ENCODE measurements around the gene TRAF4. TPM values are rescaled to one million over a fixed set of nuclear protein-coding genes. Genes with fewer than 3 reads are reported as not detected.

Gene TRAF4
- total RNA-seq (2013; cell fraction: nucleolus; rRNA removed), result 116 and 127 TPM in 2 replicates
- total RNA-seq (2014; rRNA removed) (134 and 151 TPM in 2 replicates), total RNA-seq (2014; rRNA removed; fragmentation: Illumina TruSeq; extraction: Trizol) (56.3 and 61.7 TPM in 2 replicates), total RNA-seq (2021) (171 and 197 TPM in 2 replicates), polyA plus RNA-seq (2011; rRNA removed) (28.0 and 71.2 TPM in 2 replicates), polyA plus RNA-seq (2014; fragmentation: Illumina TruSeq; extraction: Trizol) (30.6 and 73.8 TPM in 2 replicates), polyA plus RNA-seq (2014; fragmentation: Nextera tagmentation; extraction: Ambion mirVana) (1 to 10 TPM; 3.7 to 8.2 TPM), polyA plus RNA-seq (2014; rRNA removed) (152 and 164 TPM in 2 replicates), polyA plus RNA-seq (2016; fragmentation: Nextera tagmentation; extraction: Ambion mirVana) (10 to 100 TPM; 46.2 to 56.6 TPM), polyA minus RNA-seq (2011; rRNA and poly(A)+ RNA removed) (70.6 and 117 TPM in 2 replicates), Bru-seq, nascent RNA (percentile 95 among the genes with signal in this experiment), BruChase-seq, experiment 1, labeled RNA remaining after a 6-hour chase (percentile 88 among the genes with signal in this experiment), BruChase-seq, experiment 2, labeled RNA remaining after a 2-hour chase (percentile 93 among the genes with signal in this experiment)
- 40.9 TPM for polyA plus RNA-seq (2011; ENCODE audit: low read depth)
- polyA plus RNA-seq (2011; cell fraction: cytosol; rRNA removed), result 108 and 124 TPM in 2 replicates
- polyA plus RNA-seq (2011; cell fraction: nucleus; rRNA removed), result 437 and 490 TPM in 2 replicates
- polyA plus RNA-seq (2012), result 86.4 and 93.9 TPM in 2 replicates
- polyA minus RNA-seq (2011; cell fraction: cytosol; rRNA and poly(A)+ RNA removed), result 66.7 and 75.6 TPM in 2 replicates
- 163 and 248 TPM in 2 replicates for polyA minus RNA-seq (2011; cell fraction: nucleus; rRNA and poly(A)+ RNA removed)
- long read RNA-seq, experiment 1, transcript TRAF4-201 (7 exons, 2,923 nt), result major isoform, 11 of 16 reads
- long read RNA-seq, experiment 1, partial matches to known transcripts, result 1 of 16 reads
- long read RNA-seq, experiment 1, other reads (novel, unspliced or antisense), result 3 of 16 reads
- long read RNA-seq, experiment 2, partial matches to known transcripts, result 0 of 3 reads
- long read RNA-seq, experiment 2, other reads (novel, unspliced or antisense), result 2 of 3 reads

DNA sequence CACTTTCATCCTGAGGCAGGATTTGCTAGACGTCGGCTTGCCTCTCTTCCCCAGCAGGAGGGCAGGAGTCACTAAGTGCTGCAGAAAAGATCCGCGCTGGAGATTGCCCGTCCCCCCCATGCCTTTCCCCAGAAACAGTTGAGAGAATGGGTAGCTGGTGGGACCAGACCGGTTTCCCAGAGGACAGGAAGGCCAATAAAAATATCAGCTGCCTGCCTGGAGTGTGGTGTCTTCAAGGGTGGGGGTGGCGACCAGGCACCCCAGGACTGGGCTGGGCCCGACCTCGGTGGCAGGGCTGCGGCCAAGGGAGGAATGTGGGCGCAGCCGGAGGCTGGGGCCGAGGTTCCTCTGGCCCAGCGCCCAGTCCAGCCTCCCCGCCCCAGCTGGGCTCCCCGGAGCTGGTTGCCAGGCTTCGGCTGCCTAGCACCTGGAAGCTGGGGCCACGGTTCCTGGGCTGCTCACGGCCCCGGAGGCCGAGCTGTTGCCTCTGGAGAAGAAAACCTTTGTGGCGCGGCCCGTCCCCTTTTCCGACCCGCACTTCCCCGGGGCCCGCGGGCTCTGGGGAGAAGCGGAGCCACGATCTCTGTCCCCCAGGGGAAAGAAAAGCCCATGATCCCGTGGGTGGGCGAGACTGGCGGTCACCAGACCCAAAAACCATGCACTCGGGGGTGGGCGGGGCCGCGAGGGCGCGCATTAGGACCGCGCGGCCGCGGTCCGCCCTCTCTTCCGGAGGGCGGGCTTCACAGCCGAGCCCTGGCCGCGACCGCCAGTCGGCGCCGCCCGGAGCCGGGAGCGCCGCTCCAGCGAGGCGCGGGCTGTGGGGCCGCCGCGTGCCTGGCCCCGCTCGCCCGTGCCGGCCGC lies at the start of gene TRAF4:
TSS of gene TRAF4 (plus strand) at position 769 of the 861 bp plus-strand sequence. CDS start 102 bp downstream, outside the sequence.
- BruUV-seq (replicated peaks), result TSS peak; percentile 96
- WGBS (ENCODE audit: insufficient coverage, insufficient replicate concordance, low lambda C conversion rate, missing lambda C conversion rate), result 2% methylated on average over 64 of the region's 70 CpGs
- no peak for DNase-seq (ENCODE audit: low read depth, low spot score)
- no peak for FAIRE-seq
- POLR2A ChIA-PET, result interaction anchor here (0.6 to 15.2 kb wide), 9 partner anchors 16 to 529 kb away, joined by 3 to 485 read pairs (median 3); partner anchors contain the start of genes DHRS13, NEK8, PHF12 and PROCA1
- peaks cover 2% of the 10 kb centered on the region; the same call in 2 of the 3 replicates for H3K9me3 ChIP-seq (replicated peaks; ENCODE audit: control insufficient read depth, insufficient read depth, low read length)
- peaks cover 16% of the 10 kb centered on the region for H4K20me1 ChIP-seq (ENCODE audit: control insufficient read depth, insufficient read depth)
- intact Hi-C loops (cut with micrococcal nuclease; ENCODE audit: unreplicated experiment) (no loop called here), in situ Hi-C loops (cut with MboI) (loop anchor here (25.0 kb wide), 1 partner anchor 1281 kb away; the partner anchor contains the start of gene KSR1)
- SMC1A ChIA-PET (ENCODE audit: uncharacterized antibody, unreplicated experiment), result interaction anchor here (1.5 to 17.8 kb wide), 3 partner anchors 15 to 24 kb away, joined by 4 to 326 read pairs (median 5); partner anchors contain the start of genes NEK8, RPL23A and TLCD1
- RAD21 ChIA-PET (ENCODE audit: unreplicated experiment), result interaction anchor here (1.0 to 17.4 kb wide), 2 partner anchors 17 to 24 kb away, joined by 4 to 375 read pairs; partner anchors contain the start of genes NEK8, RPL23A and TLCD1
- H2AFZ ChIP-seq (ENCODE audit: control insufficient read depth, low read depth, low read length), result no peak within 1 kb of the TSS; the same call in 1 of the 2 replicates
- peak within 1 kb of the TSS; percentile 92 for H3K4me3 ChIP-seq
- CTCF ChIA-PET, result interaction anchor here (0.7 to 7.4 kb wide), 3 partner anchors 13 to 20 kb away, joined by 3 to 95 read pairs (median 4); partner anchors contain the start of genes NEK8 and TLCD1
- no peaks in the 10 kb centered on the region for H3K27me3 ChIP-seq (replicated peaks in 1 of 2; ENCODE audit: control insufficient read depth in 2 of 2, insufficient read depth in 2 of 2, low read length in 1 of 2)
- H3K4me2 ChIP-seq (ENCODE audit: control insufficient read depth, insufficient read depth), result peak within 1 kb of the TSS; percentile 85
- peaks cover 72% of the 10 kb centered on the region for H3K4me1 ChIP-seq (ENCODE audit: control insufficient read depth, insufficient read depth, low read length)
- H3K9ac ChIP-seq (ENCODE audit: control insufficient read depth, insufficient read depth, low read length), result peak within 1 kb of the TSS; percentile 98
- H3K79me2 ChIP-seq (ENCODE audit: control insufficient read depth, insufficient read depth, low read length), result peaks cover 73% of the 10 kb centered on the region
- peak within 1 kb of the TSS; percentile 96 for H3K27ac ChIP-seq (ENCODE audit: control insufficient read depth, insufficient read depth)
- ATAC-seq, result peak; percentile 69
- H3K36me3 ChIP-seq (ENCODE audit: control insufficient read depth in 2 of 2, insufficient read depth in 2 of 2, low read length in 1 of 2), result peaks cover 16 to 26% of the 10 kb centered on the region in 2 experiments
- TF ChIP-seq POLR2A (IDR thresholded peaks at IDR 0.05; ENCODE audit: low read depth, low read length), result peak; percentile 97
- TF ChIP-seq CHD4 (IDR thresholded peaks at IDR 0.05), result no peak
- TF ChIP-seq ZBED1 (IDR thresholded peaks at IDR 0.05; ENCODE audit: borderline replicate concordance), result peak; percentile 11; the same call in 1 of the 2 replicates
- TF ChIP-seq, protein P1, sequence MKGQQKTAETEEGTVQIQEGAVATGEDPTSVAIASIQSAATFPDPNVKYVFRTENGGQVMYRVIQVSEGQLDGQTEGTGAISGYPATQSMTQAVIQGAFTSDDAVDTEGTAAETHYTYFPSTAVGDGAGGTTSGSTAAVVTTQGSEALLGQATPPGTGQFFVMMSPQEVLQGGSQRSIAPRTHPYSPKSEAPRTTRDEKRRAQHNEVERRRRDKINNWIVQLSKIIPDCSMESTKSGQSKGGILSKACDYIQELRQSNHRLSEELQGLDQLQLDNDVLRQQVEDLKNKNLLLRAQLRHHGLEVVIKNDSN (IDR thresholded peaks at IDR 0.05; ENCODE audit: borderline replicate concordance, extremely low read length, insufficient read depth, low read depth, low read length), result no peak
- TF ChIP-seq, protein P2, sequence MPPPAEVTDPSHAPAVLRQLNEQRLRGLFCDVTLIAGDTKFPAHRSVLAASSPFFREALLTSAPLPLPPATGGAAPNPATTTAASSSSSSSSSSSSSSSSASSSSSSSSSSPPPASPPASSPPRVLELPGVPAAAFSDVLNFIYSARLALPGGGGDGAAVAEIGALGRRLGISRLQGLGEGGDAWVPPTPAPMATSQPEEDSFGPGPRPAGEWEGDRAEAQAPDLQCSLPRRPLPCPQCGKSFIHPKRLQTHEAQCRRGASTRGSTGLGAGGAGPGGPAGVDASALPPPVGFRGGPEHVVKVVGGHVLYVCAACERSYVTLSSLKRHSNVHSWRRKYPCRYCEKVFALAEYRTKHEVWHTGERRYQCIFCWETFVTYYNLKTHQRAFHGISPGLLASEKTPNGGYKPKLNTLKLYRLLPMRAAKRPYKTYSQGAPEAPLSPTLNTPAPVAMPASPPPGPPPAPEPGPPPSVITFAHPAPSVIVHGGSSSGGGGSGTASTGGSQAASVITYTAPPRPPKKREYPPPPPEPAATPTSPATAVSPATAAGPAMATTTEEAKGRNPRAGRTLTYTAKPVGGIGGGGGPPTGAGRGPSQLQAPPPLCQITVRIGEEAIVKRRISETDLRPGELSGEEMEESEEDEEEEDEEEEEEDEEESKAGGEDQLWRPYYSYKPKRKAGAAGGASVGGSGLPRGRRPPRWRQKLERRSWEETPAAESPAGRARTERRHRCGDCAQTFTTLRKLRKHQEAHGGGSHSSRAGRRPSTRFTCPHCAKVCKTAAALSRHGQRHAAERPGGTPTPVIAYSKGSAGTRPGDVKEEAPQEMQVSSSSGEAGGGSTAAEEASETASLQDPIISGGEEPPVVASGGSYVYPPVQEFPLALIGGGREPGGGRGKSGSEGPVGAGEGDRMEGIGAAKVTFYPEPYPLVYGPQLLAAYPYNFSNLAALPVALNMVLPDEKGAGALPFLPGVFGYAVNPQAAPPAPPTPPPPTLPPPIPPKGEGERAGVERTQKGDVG (CRISPR knock-in tag; IDR thresholded peaks at IDR 0.05), result no peak
- TF ChIP-seq SMAD5 (IDR thresholded peaks at IDR 0.05; ENCODE audit: low read depth), result 0 out of 2 replicates have a peak, but pooled peaks have one; percentile 38
- peak; percentile 98; the same call in 1 of the 2 replicates for TF ChIP-seq GATAD2B (conservative IDR thresholded peaks at IDR 0.05; ENCODE audit: low read depth)
- no peak for TF ChIP-seq BMI1 (IDR thresholded peaks at IDR 0.05; ENCODE audit: borderline replicate concordance)
- no peak for TF ChIP-seq PML (IDR thresholded peaks at IDR 0.05; ENCODE audit: low read length)
- no peak for TF ChIP-seq ASH2L (IDR thresholded peaks at IDR 0.05; ENCODE audit: borderline replicate concordance, low read depth)
- peak; percentile 46; the same call in 1 of the 2 replicates for TF ChIP-seq TBL1XR1 (IDR thresholded peaks at IDR 0.05; ENCODE audit: low read depth, low read length)
- TF ChIP-seq RUNX3 (IDR thresholded peaks at IDR 0.05; ENCODE audit: low read length), result no peak
- no peak for TF ChIP-seq KDM1A (IDR thresholded peaks at IDR 0.05; ENCODE audit: borderline replicate concordance)
- no peak; the same call in 1 of the 2 replicates for TF ChIP-seq TARDBP (IDR thresholded peaks at IDR 0.05; ENCODE audit: borderline replicate concordance)
- TF ChIP-seq SP1 (IDR thresholded peaks at IDR 0.05; ENCODE audit: low read depth, low read length), result peak; percentile 84
- peak; percentile 10; the same call in 1 of the 2 replicates for TF ChIP-seq MTA2 (IDR thresholded peaks at IDR 0.05; ENCODE audit: low read depth)
